Measurements from ENCODE around the gene EVI2B. TPM values are rescaled to one million over a fixed set of nuclear protein-coding genes. Genes with fewer than 3 reads are reported as not detected.
"Not testable (repeated sequence)": the region's sequence is repeated elsewhere in the genome, so short reads cannot be mapped to it uniquely, and the experiment has no call there.

EVI2B gene
- total RNA-seq, 4 donors from 2014 or later, result 1.2 to 4.2 (median 2.5) TPM

GRCh38 chr17:31269036-31269577 is 44.7 kb downstream of the EVI2B start:
- no peak for TF ChIP-seq CTCF (IDR thresholded peaks at IDR 0.05 in 4 of 5, conservative IDR thresholded peaks at IDR 0.05 in 1 of 5)
- no peak for TF ChIP-seq POLR2A (IDR thresholded peaks at IDR 0.05)
- no peak overlapping the region for H3K27ac ChIP-seq
- ATAC-seq (no peak), DNase-seq (no peak)
- H3K27me3 ChIP-seq, result no peaks in the 10 kb centered on the region
- in situ Hi-C loops (cut with MboI; ENCODE audit: low sequenced_read_pairs in 4 of 4), result no loop called here
- intact Hi-C loops (cut with DNase I; ENCODE audit: low total_unique reads), result no loop called here
- H3K36me3 ChIP-seq, result peaks cover 0 to 16% of the 10 kb centered on the region in 2 donors
- no peak overlapping the region for H3K4me3 ChIP-seq
- no peaks in the 10 kb centered on the region for H3K9me3 ChIP-seq
- H3K4me1 ChIP-seq, result peaks cover 0 to 10% of the 10 kb centered on the region in 2 donors

- no peak for DNase-seq
- in situ Hi-C loops (cut with MboI; ENCODE audit: low sequenced_read_pairs in 4 of 4) (no loop called here), intact Hi-C loops (cut with DNase I; ENCODE audit: low total_unique reads) (no loop called here)
- Histone ChIP-seq H3K9me3 (no peaks in the 10 kb centered on the region), H3K4me3 (no peak overlapping the region), H3K4me1 (peaks cover 0 to 10% of the 10 kb centered on the region in 2 donors), H3K27me3 (no peaks in the 10 kb centered on the region), H3K36me3 (peaks cover 0 to 16% of the 10 kb centered on the region in 2 donors), H3K27ac (no peak overlapping the region)
- no peak for ATAC-seq
- TF ChIP-seq CTCF (IDR thresholded peaks at IDR 0.05 in 4 of 5, conservative IDR thresholded peaks at IDR 0.05 in 1 of 5), result no peak
- TF ChIP-seq POLR2A (IDR thresholded peaks at IDR 0.05), result no peak
Measured at GRCh38 chr17:31266042-31266441, 47.8 kb downstream of the EVI2B start.

- H3K27ac ChIP-seq; H3K4me3 ChIP-seq; H3K9me3 ChIP-seq; H3K4me1 ChIP-seq; in situ Hi-C loops (cut with MboI; ENCODE audit: low sequenced_read_pairs in 4 of 4); intact Hi-C loops (cut with DNase I; ENCODE audit: low total_unique reads); H3K27me3 ChIP-seq; DNase-seq; ATAC-seq: not testable (repeated sequence)
- peaks cover 0 to 37% of the 10 kb centered on the region in 2 donors for H3K36me3 ChIP-seq
Measured at GRCh38 chr17:31262923-31263322, 50.9 kb downstream of the EVI2B start.

GRCh38 chr17:31261601-31262000 is 52.3 kb downstream of the EVI2B start:
- H3K27me3 ChIP-seq, result no peaks in the 10 kb centered on the region
- ATAC-seq (no peak), DNase-seq (no peak)
- no peaks in the 10 kb centered on the region for H3K4me1 ChIP-seq
- intact Hi-C loops (cut with DNase I; ENCODE audit: low total_unique reads) (no loop called here), in situ Hi-C loops (cut with MboI; ENCODE audit: low sequenced_read_pairs in 4 of 4) (no loop called here)
- peaks cover 0 to 37% of the 10 kb centered on the region in 2 donors for H3K36me3 ChIP-seq
- H3K9me3 ChIP-seq, result no peaks in the 10 kb centered on the region
- TF ChIP-seq CTCF (IDR thresholded peaks at IDR 0.05 in 4 of 5, conservative IDR thresholded peaks at IDR 0.05 in 1 of 5) (no peak), POLR2A (IDR thresholded peaks at IDR 0.05) (no peak)
- H3K27ac ChIP-seq, result no peak overlapping the region
- no peak overlapping the region for H3K4me3 ChIP-seq

GRCh38 chr17:31260151-31260550 is 53.7 kb downstream of the EVI2B start:
- TF ChIP-seq POLR2A (IDR thresholded peaks at IDR 0.05) (no peak), CTCF (IDR thresholded peaks at IDR 0.05 in 4 of 5, conservative IDR thresholded peaks at IDR 0.05 in 1 of 5) (no peak)
- intact Hi-C loops (cut with DNase I; ENCODE audit: low total_unique reads), result no loop called here
- no peak for DNase-seq
- H3K36me3 ChIP-seq, result peaks cover 0 to 25% of the 10 kb centered on the region in 2 donors
- in situ Hi-C loops (cut with MboI; ENCODE audit: low sequenced_read_pairs in 4 of 4), result no loop called here
- no peak for ATAC-seq
- no peak overlapping the region for H3K4me3 ChIP-seq
- no peaks in the 10 kb centered on the region for H3K27me3 ChIP-seq
- no peaks in the 10 kb centered on the region for H3K9me3 ChIP-seq
- H3K4me1 ChIP-seq, result no peaks in the 10 kb centered on the region
- H3K27ac ChIP-seq, result no peak overlapping the region
